ENCODE results near the gene ETV1. TPM values are rescaled to one million over a fixed set of nuclear protein-coding genes. Genes with fewer than 3 reads are reported as not detected.

Gene ETV1
- total RNA-seq, 1 donor from 2014 or later, result 27.3 TPM

DNA sequence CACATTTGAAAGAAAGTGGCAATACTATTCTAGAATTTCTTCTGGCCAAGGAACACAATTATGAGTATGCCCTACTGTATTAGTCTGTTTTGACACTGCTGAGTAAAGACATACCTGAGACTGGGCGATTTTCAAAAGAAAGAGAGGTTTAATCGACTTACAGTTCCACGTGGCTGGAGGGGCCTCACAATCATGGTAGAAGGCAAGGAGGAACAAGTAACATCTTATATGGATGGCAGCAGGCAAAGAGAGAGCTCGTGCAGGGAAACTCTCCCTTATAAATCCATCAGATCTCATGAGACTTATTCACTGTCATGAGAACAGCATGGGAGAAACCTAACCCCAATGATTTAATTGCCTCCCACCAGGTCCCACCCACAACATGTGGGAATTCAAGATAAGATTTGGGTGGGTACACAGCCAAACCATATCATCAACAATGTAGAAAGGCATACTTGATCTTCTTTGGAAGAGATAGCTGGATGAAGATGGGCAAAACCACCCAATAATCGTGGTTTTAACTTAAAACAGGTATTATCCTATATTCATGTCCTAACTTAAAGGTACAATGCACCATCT lies 113.9 kb downstream of the ETV1 start:
- Mint-ChIP-seq H3K9me3 (ENCODE audit: low read depth) (no peaks in the 10 kb centered on the region), H3K4me1 (ENCODE audit: low read depth) (no peaks in the 10 kb centered on the region), H3K4me3 (ENCODE audit: low read depth) (no peak overlapping the region), H3K27me3 (no peaks in the 10 kb centered on the region), H3K36me3 (ENCODE audit: insufficient read depth) (no peaks in the 10 kb centered on the region), H3K27ac (no peak overlapping the region)
- TF ChIP-seq CTCF (IDR thresholded peaks at IDR 0.05; ENCODE audit: unreplicated experiment), result no peak
- DNase-seq (ENCODE audit: low spot score, unreplicated experiment), result no peak

DNA sequence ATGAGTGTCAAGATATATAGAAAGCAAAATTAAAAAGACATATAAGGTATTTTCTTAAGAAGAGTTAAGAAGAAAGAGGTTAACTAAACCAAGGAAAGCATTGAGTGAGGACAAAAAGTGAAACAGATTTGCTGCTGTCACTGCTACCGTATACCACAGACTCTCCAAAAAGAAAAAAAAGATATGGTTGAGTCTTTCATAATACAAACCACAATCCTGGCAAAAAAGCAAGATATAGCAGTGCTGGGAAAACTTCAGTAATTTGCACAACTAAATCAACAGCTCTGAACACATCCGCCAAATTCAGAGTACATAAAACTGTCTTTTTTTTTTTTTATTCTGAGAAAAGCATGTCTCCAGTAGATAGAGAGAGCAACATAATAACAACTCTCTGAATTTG lies 114.7 kb downstream of the ETV1 start:
- Mint-ChIP-seq H3K36me3 (ENCODE audit: insufficient read depth) (no peaks in the 10 kb centered on the region), H3K4me3 (ENCODE audit: low read depth) (no peak overlapping the region), H3K27ac (no peak overlapping the region), H3K4me1 (ENCODE audit: low read depth) (no peaks in the 10 kb centered on the region), H3K9me3 (ENCODE audit: low read depth) (no peaks in the 10 kb centered on the region), H3K27me3 (no peaks in the 10 kb centered on the region)
- TF ChIP-seq CTCF (IDR thresholded peaks at IDR 0.05; ENCODE audit: unreplicated experiment), result no peak
- DNase-seq (ENCODE audit: low spot score, unreplicated experiment), result no peak

- Mint-ChIP-seq H3K27ac (no peak overlapping the region), H3K9me3 (ENCODE audit: low read depth) (no peaks in the 10 kb centered on the region), H3K36me3 (ENCODE audit: insufficient read depth) (no peaks in the 10 kb centered on the region), H3K4me1 (ENCODE audit: low read depth) (no peaks in the 10 kb centered on the region), H3K4me3 (ENCODE audit: low read depth) (no peak overlapping the region), H3K27me3 (no peaks in the 10 kb centered on the region)
- no peak for TF ChIP-seq CTCF (IDR thresholded peaks at IDR 0.05; ENCODE audit: unreplicated experiment)
- DNase-seq (ENCODE audit: low spot score, unreplicated experiment), result no peak
Measured at GRCh38 chr7:13872709-13873108, 116.8 kb downstream of the ETV1 start.

DNA sequence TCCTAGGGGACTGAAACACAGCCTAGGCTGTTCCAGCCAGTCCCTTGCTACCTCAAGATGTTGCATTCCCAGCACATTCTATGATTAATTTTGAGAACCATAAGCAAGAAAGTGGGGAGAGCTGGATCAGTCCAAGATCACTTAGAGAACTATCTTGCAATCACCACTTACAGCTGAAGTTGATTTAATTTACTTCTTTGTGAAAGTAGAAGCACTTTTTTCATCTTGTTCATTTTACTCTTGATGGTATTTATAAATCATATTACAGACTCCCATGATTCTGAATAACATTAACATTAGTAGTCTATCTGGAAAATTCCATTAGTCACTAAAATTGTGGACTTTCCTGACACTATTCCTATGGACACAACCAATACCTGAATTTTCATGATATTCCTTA lies 118.5 kb downstream of the ETV1 start:
- Mint-ChIP-seq H3K9me3 (ENCODE audit: low read depth) (no peaks in the 10 kb centered on the region), H3K27ac (no peak overlapping the region), H3K4me1 (ENCODE audit: low read depth) (no peaks in the 10 kb centered on the region), H3K4me3 (ENCODE audit: low read depth) (no peak overlapping the region), H3K27me3 (no peaks in the 10 kb centered on the region), H3K36me3 (ENCODE audit: insufficient read depth) (no peaks in the 10 kb centered on the region)
- TF ChIP-seq CTCF (IDR thresholded peaks at IDR 0.05; ENCODE audit: unreplicated experiment), result no peak
- no peak for DNase-seq (ENCODE audit: low spot score, unreplicated experiment)

- Mint-ChIP-seq H3K27me3 (no peaks in the 10 kb centered on the region), H3K27ac (no peak overlapping the region), H3K4me1 (ENCODE audit: low read depth) (peaks cover 25% of the 10 kb centered on the region), H3K4me3 (ENCODE audit: low read depth) (no peak overlapping the region), H3K36me3 (ENCODE audit: insufficient read depth) (no peaks in the 10 kb centered on the region), H3K9me3 (ENCODE audit: low read depth) (no peaks in the 10 kb centered on the region)
- DNase-seq (ENCODE audit: low spot score, unreplicated experiment), result no peak
- TF ChIP-seq CTCF (IDR thresholded peaks at IDR 0.05; ENCODE audit: unreplicated experiment), result no peak
Measured at GRCh38 chr7:13860734-13861133, 128.7 kb downstream of the ETV1 start.
